CD4-positive, alpha-beta T cell (primary cell): ENCODE data around the gene TBR1. TPM values are rescaled to one million over a fixed set of nuclear protein-coding genes. Genes with fewer than 3 reads are reported as not detected.

Source experiments
- ATAC-seq: fragments of 200-7000 bp; cut with Tn5 transposase; one replicate; pipeline ENCODE4 v1.10.0; 2022; ENCODE audit warnings: mild to moderate bottlenecking; ENCODE audit not compliant: poor library complexity
- CTCF ChIA-PET: fragments of 350-600 bp; sonication (Branson Sonifier 250); formaldehyde crosslinking; loops from one replicate; lab custom pipeline; 2021; ENCODE audit warnings: antibody characterized with exemption, inconsistent platforms; lab: Charles Lee
- POLR2A ChIA-PET: fragments of 350-600 bp; sonication (Branson Sonifier 250); formaldehyde crosslinking; loops from one replicate; lab custom pipeline; 2021; ENCODE audit warnings: antibody characterized with exemption, inconsistent platforms; lab: Charles Lee
- DNase-seq, 14 experiments: peaks; one replicate each; pipeline ENCODE4 v3.0.0-alpha.2; 2013 to 2020; ENCODE audit warnings: mixed read lengths in 2 of 14
- H3K27ac ChIP-seq, 2 donors: one replicate each; pipeline versions ENCODE4 v1.5.1 to v1.7.0; 2013; ENCODE audit warnings: low read length in 2 of 2, low read depth in 1 of 2, mild to moderate bottlenecking in 1 of 2
- H3K27me3 ChIP-seq, 2 experiments: 1 replicate in 1 of 2; 2 replicates in 1 of 2; pipeline versions ENCODE4 v1.6.1 to v1.7.0; 2013; ENCODE audit warnings: low read length in 2 of 2, control low read depth in 1 of 2, mild to moderate bottlenecking in 1 of 2, moderate library complexity in 1 of 2; ENCODE audit not compliant: insufficient read depth in 2 of 2, control insufficient read depth in 1 of 2
- H3K36me3 ChIP-seq: one replicate; pipeline ENCODE4 v1.6.1; 2013; ENCODE audit warnings: low read length, control low read depth; ENCODE audit not compliant: insufficient read depth
- H3K4me1 ChIP-seq: one replicate; pipeline ENCODE4 v1.6.1; 2013; ENCODE audit warnings: low read length, control low read depth; ENCODE audit not compliant: insufficient read depth
- H3K4me3 ChIP-seq: one replicate; pipeline ENCODE4 v1.5.1; 2013; ENCODE audit warnings: mild to moderate bottlenecking, low read length, moderate library complexity
- H3K9me3 ChIP-seq, 2 experiments: 1 replicate in 1 of 2; 2 replicates in 1 of 2; pipeline versions ENCODE4 v1.6.1 to v1.7.0; 2013; ENCODE audit warnings: low read length in 2 of 2, mild to moderate bottlenecking in 2 of 2, control low read depth in 1 of 2, moderate library complexity in 1 of 2; ENCODE audit not compliant: control insufficient read depth in 1 of 2, insufficient read depth in 1 of 2
- H3K27ac Mint-ChIP-seq: one replicate; pipeline ENCODE4 v1.8.0; 2020; ENCODE audit warnings: mixed read lengths
- H3K27me3 Mint-ChIP-seq: one replicate; pipeline ENCODE4 v1.8.0; 2021; ENCODE audit warnings: mixed read lengths
- H3K36me3 Mint-ChIP-seq: one replicate; pipeline ENCODE4 v1.8.0; 2021; ENCODE audit warnings: low read depth, mixed read lengths
- H3K4me1 Mint-ChIP-seq: one replicate; pipeline ENCODE4 v1.8.0; 2021; ENCODE audit warnings: low read depth, mixed read lengths
- H3K4me3 Mint-ChIP-seq: one replicate; pipeline ENCODE4 v1.8.0; 2020; ENCODE audit warnings: mild to moderate bottlenecking, mixed read lengths
- H3K9me3 Mint-ChIP-seq: one replicate; pipeline ENCODE4 v1.8.0; 2020; ENCODE audit warnings: mixed read lengths
- intact Hi-C, 2 experiments: fragments of 100-400 bp; cut with DNase I in 1 of 2; cut with micrococcal nuclease in 1 of 2; formaldehyde crosslinking; loops; one replicate each; pipeline versions ENCODE4 v1.15.1 to v1.9.0; 2023 to 2025; cut with DNase I, micrococcal nuclease
- total RNA-seq, 174 experiments: library from RNA in 2 of 174; stranded (reverse) in 2 of 174; gene quantifications; one replicate each; pipeline ENCODE4 v1.2.3 and lab custom pipeline; 2021 to 2026
- TF ChIP-seq, protein P1 (sequence below): fragments of 200-600 bp; IDR thresholded peaks from one replicate; pipeline ENCODE4 v1.8.0; 2022; ENCODE audit warnings: antibody characterized with exemption, mild to moderate bottlenecking

The TBR1 gene
- total RNA-seq, 2 experiments from 2014 or later = not detected

DNA sequence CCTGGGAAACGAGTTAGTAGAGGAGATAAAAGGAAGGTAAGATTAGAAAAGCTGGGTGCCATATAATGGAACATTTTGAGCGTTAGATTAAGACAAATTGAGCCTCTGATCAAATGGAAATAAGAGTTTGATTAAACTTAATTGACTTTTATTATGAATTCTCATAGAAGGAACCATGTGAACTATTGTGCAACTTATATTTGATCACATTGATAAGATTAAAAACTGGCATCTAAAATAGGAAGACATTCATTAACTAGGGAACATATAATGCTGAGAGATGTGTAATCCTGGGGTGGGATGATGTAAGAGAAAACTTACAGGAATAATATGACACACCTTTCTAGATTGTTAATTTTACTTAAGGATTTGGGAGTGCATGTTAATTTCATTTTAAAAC, 22.5 kb downstream of the TBR1 start:
- Mint-ChIP-seq H3K27me3 (peaks cover 70% of the 10 kb centered on the region), H3K27ac (no peak overlapping the region), H3K4me1 (no peaks in the 10 kb centered on the region), H3K9me3 (peaks cover 4% of the 10 kb centered on the region), H3K4me3 (no peak overlapping the region), H3K36me3 (no peaks in the 10 kb centered on the region)
- TF ChIP-seq, protein P1, sequence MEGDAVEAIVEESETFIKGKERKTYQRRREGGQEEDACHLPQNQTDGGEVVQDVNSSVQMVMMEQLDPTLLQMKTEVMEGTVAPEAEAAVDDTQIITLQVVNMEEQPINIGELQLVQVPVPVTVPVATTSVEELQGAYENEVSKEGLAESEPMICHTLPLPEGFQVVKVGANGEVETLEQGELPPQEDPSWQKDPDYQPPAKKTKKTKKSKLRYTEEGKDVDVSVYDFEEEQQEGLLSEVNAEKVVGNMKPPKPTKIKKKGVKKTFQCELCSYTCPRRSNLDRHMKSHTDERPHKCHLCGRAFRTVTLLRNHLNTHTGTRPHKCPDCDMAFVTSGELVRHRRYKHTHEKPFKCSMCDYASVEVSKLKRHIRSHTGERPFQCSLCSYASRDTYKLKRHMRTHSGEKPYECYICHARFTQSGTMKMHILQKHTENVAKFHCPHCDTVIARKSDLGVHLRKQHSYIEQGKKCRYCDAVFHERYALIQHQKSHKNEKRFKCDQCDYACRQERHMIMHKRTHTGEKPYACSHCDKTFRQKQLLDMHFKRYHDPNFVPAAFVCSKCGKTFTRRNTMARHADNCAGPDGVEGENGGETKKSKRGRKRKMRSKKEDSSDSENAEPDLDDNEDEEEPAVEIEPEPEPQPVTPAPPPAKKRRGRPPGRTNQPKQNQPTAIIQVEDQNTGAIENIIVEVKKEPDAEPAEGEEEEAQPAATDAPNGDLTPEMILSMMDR = no peak
- POLR2A ChIA-PET = no interaction called here
- no peak overlapping the region for H3K27ac ChIP-seq
- H3K27me3 ChIP-seq = peaks cover 0 to 28% of the 10 kb centered on the region in 2 experiments
- no peaks in the 10 kb centered on the region for H3K9me3 ChIP-seq
- intact Hi-C loops = no loop called here
- DNase-seq (no peak), ATAC-seq (no peak)
- H3K4me1 ChIP-seq = no peaks in the 10 kb centered on the region
- H3K36me3 ChIP-seq = no peaks in the 10 kb centered on the region
- CTCF ChIA-PET = no interaction called here
- H3K4me3 ChIP-seq = no peak overlapping the region

- POLR2A ChIA-PET = no interaction called here
- H3K4me3 Mint-ChIP-seq = no peak overlapping the region
- H3K4me3 ChIP-seq = no peak overlapping the region
Observed at GRCh38 chr2:161445097-161445496, 29.0 kb downstream of the TBR1 start.

DNA sequence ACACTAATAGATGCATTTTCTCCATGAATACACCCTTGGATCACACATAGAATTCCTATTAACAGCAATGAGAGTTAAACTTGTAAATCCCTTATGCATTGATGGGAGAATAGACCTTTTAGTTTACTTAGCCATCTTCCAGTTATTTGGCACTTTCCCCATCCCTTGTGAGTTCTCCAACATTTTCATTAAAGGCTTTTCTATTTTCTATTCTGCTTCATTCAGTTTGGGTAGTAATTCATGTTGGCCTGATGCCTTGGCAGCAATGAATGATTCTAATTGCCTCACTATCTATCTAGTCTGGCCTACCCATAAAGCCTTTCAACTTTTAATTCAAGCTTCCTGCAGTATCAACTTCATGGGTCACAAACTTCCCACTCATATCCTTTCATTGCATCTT, 32.3 kb downstream of the TBR1 start:
- Histone ChIP-seq H3K27me3 (peaks cover 0 to 4% of the 10 kb centered on the region in 2 experiments), H3K36me3 (no peaks in the 10 kb centered on the region), H3K4me3 (no peak overlapping the region), H3K4me1 (no peaks in the 10 kb centered on the region), H3K27ac (no peak overlapping the region), H3K9me3 (no peaks in the 10 kb centered on the region)
- intact Hi-C loops = no loop called here
- peaks cover 28% of the 10 kb centered on the region for H3K27me3 Mint-ChIP-seq
- POLR2A ChIA-PET = no interaction called here
- H3K4me1 Mint-ChIP-seq = no peaks in the 10 kb centered on the region
- no peak overlapping the region for H3K27ac Mint-ChIP-seq
- DNase-seq = no peak
- H3K36me3 Mint-ChIP-seq = no peaks in the 10 kb centered on the region
- TF ChIP-seq, protein P1 = no peak
- no peak for ATAC-seq
- CTCF ChIA-PET = no interaction called here
- no peaks in the 10 kb centered on the region for H3K9me3 Mint-ChIP-seq
- no peak overlapping the region for H3K4me3 Mint-ChIP-seq

More at GRCh38 chr2:161445097-161445496, 29.0 kb downstream of the TBR1 start:
- DNase-seq (no peak), ATAC-seq (no peak)
- H3K9me3 Mint-ChIP-seq = no peaks in the 10 kb centered on the region
- H3K27me3 Mint-ChIP-seq = peaks cover 50% of the 10 kb centered on the region
- intact Hi-C loops = no loop called here
- no peaks in the 10 kb centered on the region for H3K9me3 ChIP-seq
- H3K27ac Mint-ChIP-seq = no peak overlapping the region
- H3K4me1 Mint-ChIP-seq = no peaks in the 10 kb centered on the region
- CTCF ChIA-PET = no interaction called here
- TF ChIP-seq, protein P1 = no peak
- no peaks in the 10 kb centered on the region for H3K36me3 ChIP-seq
- no peaks in the 10 kb centered on the region for H3K36me3 Mint-ChIP-seq
- no peak overlapping the region for H3K27ac ChIP-seq
- no peaks in the 10 kb centered on the region for H3K4me1 ChIP-seq
- H3K27me3 ChIP-seq = peaks cover 0 to 4% of the 10 kb centered on the region in 2 experiments
